ENCODE results near the gene TIGAR.

DNA sequence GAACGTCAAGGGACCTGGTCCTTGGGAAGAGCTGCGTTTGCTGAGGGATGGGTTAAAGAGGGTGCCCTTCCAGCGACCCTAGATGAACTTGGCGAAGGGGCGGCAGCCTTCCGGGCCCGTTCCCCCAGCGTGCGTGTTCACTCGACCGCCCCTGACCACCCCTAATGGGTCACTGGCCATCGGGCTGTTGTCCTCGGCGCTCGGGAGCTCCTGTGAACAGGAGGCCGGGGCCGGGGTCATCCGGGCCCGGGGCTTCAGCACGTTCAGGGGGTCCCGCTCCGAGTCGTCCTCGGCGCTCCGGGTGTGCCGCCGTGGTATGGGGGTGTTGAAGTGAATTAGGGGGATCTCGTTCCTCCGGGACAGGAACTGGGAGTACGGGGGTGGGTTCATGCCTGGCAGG lies 49.3 kb downstream of the TIGAR start:
- TF ChIP-seq POLR2A (IDR thresholded peaks at IDR 0.05) (no peak), POLR2AphosphoS5 (IDR thresholded peaks at IDR 0.05) (no peak)
- TF ChIP-seq, protein P1, sequence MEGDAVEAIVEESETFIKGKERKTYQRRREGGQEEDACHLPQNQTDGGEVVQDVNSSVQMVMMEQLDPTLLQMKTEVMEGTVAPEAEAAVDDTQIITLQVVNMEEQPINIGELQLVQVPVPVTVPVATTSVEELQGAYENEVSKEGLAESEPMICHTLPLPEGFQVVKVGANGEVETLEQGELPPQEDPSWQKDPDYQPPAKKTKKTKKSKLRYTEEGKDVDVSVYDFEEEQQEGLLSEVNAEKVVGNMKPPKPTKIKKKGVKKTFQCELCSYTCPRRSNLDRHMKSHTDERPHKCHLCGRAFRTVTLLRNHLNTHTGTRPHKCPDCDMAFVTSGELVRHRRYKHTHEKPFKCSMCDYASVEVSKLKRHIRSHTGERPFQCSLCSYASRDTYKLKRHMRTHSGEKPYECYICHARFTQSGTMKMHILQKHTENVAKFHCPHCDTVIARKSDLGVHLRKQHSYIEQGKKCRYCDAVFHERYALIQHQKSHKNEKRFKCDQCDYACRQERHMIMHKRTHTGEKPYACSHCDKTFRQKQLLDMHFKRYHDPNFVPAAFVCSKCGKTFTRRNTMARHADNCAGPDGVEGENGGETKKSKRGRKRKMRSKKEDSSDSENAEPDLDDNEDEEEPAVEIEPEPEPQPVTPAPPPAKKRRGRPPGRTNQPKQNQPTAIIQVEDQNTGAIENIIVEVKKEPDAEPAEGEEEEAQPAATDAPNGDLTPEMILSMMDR (IDR thresholded peaks at IDR 0.05) = no peak
